HepG2 (cell line): ENCODE data around the gene SPINK8. TPM values are rescaled to one million over a fixed set of nuclear protein-coding genes. Genes with fewer than 3 reads are reported as not detected.

Experiments used
- BRF2 ChIP-seq: sonication (generic); formaldehyde crosslinking; IDR thresholded peaks from 2 replicates; pipeline ENCODE4 v1.8.1; 2022; ENCODE audit warnings: mild to moderate bottlenecking, missing genetic modification reagents
- ELF4 ChIP-seq: sonication (generic); formaldehyde crosslinking; IDR thresholded peaks from 2 replicates; pipeline ENCODE4 v1.5.0; 2020; ENCODE audit warnings: missing genetic modification reagents, mild to moderate bottlenecking, moderate library complexity, borderline replicate concordance
- EZH2 ChIP-seq: conservative IDR thresholded peaks from 2 replicates; pipeline ENCODE4 v1.6.1; 2012; ENCODE audit warnings: mild to moderate bottlenecking, low read depth, low read length, moderate library complexity
- FOXK1 ChIP-seq: sonication (generic); formaldehyde crosslinking; IDR thresholded peaks from 2 replicates; pipeline ENCODE4 v1.4.0; 2020; ENCODE audit warnings: low read depth, missing genetic modification reagents, borderline replicate concordance
- GATAD2A ChIP-seq: IDR thresholded peaks from 2 replicates; pipeline ENCODE4 v1.6.1; 2016
- ISL2 ChIP-seq: sonication (generic); formaldehyde crosslinking; IDR thresholded peaks from 2 replicates; pipeline ENCODE4 v1.5.0; 2020; ENCODE audit warnings: missing genetic modification reagents
- KLF6 ChIP-seq: IDR thresholded peaks from 2 replicates; pipeline ENCODE4 v1.8.0; 2016; ENCODE audit warnings: missing biosample characterization, missing genetic modification reagents
- MED8 ChIP-seq: sonication (generic); formaldehyde crosslinking; IDR thresholded peaks from 2 replicates; pipeline ENCODE4 v1.8.1; 2023; ENCODE audit warnings: mild to moderate bottlenecking, missing genetic modification reagents; ENCODE audit not compliant: insufficient replicate concordance
- NR2F1 ChIP-seq, 2 experiments: fragments of 450-650 bp in 1 of 2; formaldehyde crosslinking in 1 of 2; IDR thresholded peaks; 2 replicates each; pipeline versions ENCODE4 v1.5.0 to v1.6.1; 2016 to 2020; ENCODE audit warnings: mild to moderate bottlenecking in 1 of 2, missing compliant biosample characterization in 1 of 2, missing genetic modification reagents in 1 of 2, moderate library complexity in 1 of 2
- PAX8 ChIP-seq: sonication (generic); formaldehyde crosslinking; IDR thresholded peaks from 2 replicates; pipeline ENCODE4 v1.8.0; 2022; ENCODE audit warnings: mild to moderate bottlenecking, missing genetic modification reagents, borderline replicate concordance
- PBX3 ChIP-seq: sonication (generic); formaldehyde crosslinking; IDR thresholded peaks from 2 replicates; pipeline ENCODE4 v1.8.1; 2023; ENCODE audit warnings: missing genetic modification reagents, inconsistent platforms, borderline replicate concordance
- PLRG1 ChIP-seq: fragments of 450-650 bp; conservative IDR thresholded peaks from 2 replicates; pipeline ENCODE4 v1.6.1; 2016
- POGK ChIP-seq: sonication (generic); formaldehyde crosslinking; conservative IDR thresholded peaks from 2 replicates; pipeline ENCODE4 v1.8.0; 2022; ENCODE audit warnings: mild to moderate bottlenecking, moderate library complexity, missing genetic modification reagents
- SUZ12 ChIP-seq: fragments of 150-350 bp; IDR thresholded peaks from 2 replicates; pipeline ENCODE4 v1.6.1; 2014; ENCODE audit warnings: low read depth, low read length
- USF2 ChIP-seq, 2 experiments: sonication (generic) in 1 of 2; formaldehyde crosslinking in 1 of 2; IDR thresholded peaks; 2 replicates each; pipeline versions ENCODE4 v1.5.1 to v1.6.1; 2011 to 2020; ENCODE audit warnings: borderline replicate concordance in 1 of 2, low read depth in 1 of 2, low read length in 1 of 2, mild to moderate bottlenecking in 1 of 2, missing genetic modification reagents in 1 of 2, moderate library complexity in 1 of 2
- ZBTB42 ChIP-seq: sonication (generic); formaldehyde crosslinking; IDR thresholded peaks from 2 replicates; pipeline ENCODE4 v1.5.0; 2020; ENCODE audit warnings: mild to moderate bottlenecking, missing genetic modification reagents
- ZNF138 ChIP-seq: sonication (generic); formaldehyde crosslinking; IDR thresholded peaks from 2 replicates; pipeline ENCODE4 v1.5.0; 2020; ENCODE audit warnings: mild to moderate bottlenecking, low read depth, missing genetic modification reagents
- ZNF431 ChIP-seq: sonication (generic); formaldehyde crosslinking; IDR thresholded peaks from 2 replicates; pipeline ENCODE4 v1.9.0; 2022; ENCODE audit warnings: missing genetic modification reagents, low read depth, mild to moderate bottlenecking, borderline replicate concordance
- ZNF510 ChIP-seq: sonication (generic); formaldehyde crosslinking; IDR thresholded peaks from 2 replicates; pipeline ENCODE4 v1.4.0; 2020; ENCODE audit warnings: low read depth, mild to moderate bottlenecking, missing genetic modification reagents
- ZNF570 ChIP-seq: sonication (generic); formaldehyde crosslinking; IDR thresholded peaks from 2 replicates; pipeline ENCODE4 v1.4.0; 2020; ENCODE audit warnings: mild to moderate bottlenecking, missing genetic modification reagents, borderline replicate concordance
- ZNF841 ChIP-seq: sonication (generic); formaldehyde crosslinking; IDR thresholded peaks from 2 replicates; pipeline ENCODE4 v1.8.1; 2023; ENCODE audit warnings: missing genetic modification reagents, borderline replicate concordance
- ZSCAN22 ChIP-seq: sonication (generic); formaldehyde crosslinking; IDR thresholded peaks from 2 replicates; pipeline ENCODE4 v1.4.0; 2020; ENCODE audit warnings: mild to moderate bottlenecking, missing genetic modification reagents
- polyA plus RNA-seq, 8 experiments: library from polyadenylated mRNA; depleted of rRNA in 3 of 8; stranded (reverse) in 7 of 8; unstranded in 1 of 8; fragments of >200 nt; fragmentation: Illumina TruSeq in 4 of 8; extraction: Trizol in 4 of 8; gene quantifications; 2 replicates each; pipeline versions ENCODE4 v1.2.1 to v1.2.3, GENCODE V29; 2011 to 2016; ENCODE audit warnings: low read depth in 4 of 8, missing spikeins in 1 of 8, mixed read lengths in 1 of 8; ENCODE audit not compliant: insufficient read depth in 1 of 8
- total RNA-seq, 5 experiments: library from RNA; depleted of rRNA; stranded (reverse); fragments of >200 nt; fragmentation: Illumina TruSeq; extraction: Trizol; gene quantifications; 2 replicates each; pipeline ENCODE4 v1.2.3, GENCODE V29; 2016; ENCODE audit warnings: low read depth in 1 of 5

Gene SPINK8
- total and polyA plus RNA-seq, 2 of the 13 experiments (the other 11 are each of a cell fraction or from before 2014, with no cell fraction given) = not detected

GRCh38 chr3:48301020-48301799 lies 32.3 kb downstream of the SPINK8 start, which contains the start of gene NME6 (continued):
- TF ChIP-seq ZNF570 (CRISPR knock-in tag) = peak; percentile 87
- peak; percentile 90 for TF ChIP-seq KLF6
- TF ChIP-seq ZBTB42 (CRISPR knock-in tag) = peak; percentile 83; the same call in 1 of the 2 replicates
- TF ChIP-seq PLRG1 = no peak
- peak; percentile 70; the same call in 1 of the 2 replicates for TF ChIP-seq PBX3 (CRISPR knock-in tag)
- TF ChIP-seq ZNF841 = no peak; the same call in 1 of the 2 replicates
- TF ChIP-seq ZNF510 (CRISPR knock-in tag) = peak; percentile 77; the same call in 1 of the 2 replicates
- no peak for TF ChIP-seq SUZ12
- TF ChIP-seq ZNF138 = peak; percentile 79; the same call in 1 of the 2 replicates
- no peak for TF ChIP-seq ELF4 (CRISPR knock-in tag)
- TF ChIP-seq FOXK1 = peak; percentile 72
- peak; percentile 95 for TF ChIP-seq MED8 (CRISPR knock-in tag)
- TF ChIP-seq ISL2 = no peak
- no peak for TF ChIP-seq USF2 (IDR thresholded peaks at IDR 0.05; ENCODE audit: low read depth, low read length)
- peak; percentile 60; the same call in 1 of the 2 replicates for TF ChIP-seq USF2 (CRISPR knock-in tag; IDR thresholded peaks at IDR 0.05; ENCODE audit: borderline replicate concordance)
- TF ChIP-seq BRF2 (CRISPR knock-in tag) = peak; percentile 98
- no peak for TF ChIP-seq PAX8
- TF ChIP-seq ZSCAN22 = peak; percentile 71; the same call in 1 of the 2 replicates
- 0 out of 4 replicates have a peak, but pooled peaks of 1 of the 2 experiments have one; percentile 40 for TF ChIP-seq NR2F1 (CRISPR knock-in tag; IDR thresholded peaks at IDR 0.05)
- TF ChIP-seq EZH2 = no peak
- TF ChIP-seq ZNF431 (CRISPR knock-in tag) = peak; percentile 58; the same call in 1 of the 2 replicates
- TF ChIP-seq POGK = peak; percentile 85
- TF ChIP-seq GATAD2A (CRISPR knock-in tag) = peak; percentile 45; the same call in 1 of the 2 replicates
